Stimulated activated CD4-positive, alpha-beta T cell treated with anti-CD3 and anti-CD28 coated beads, Interleukin-4, amount 100 ng/mL, for 4 hours (primary cell): ENCODE results near the gene KISS1.
"Not testable (repeated sequence)": the region's sequence is repeated elsewhere in the genome, so short reads cannot be mapped to it uniquely, and the experiment has no call there.

Experiments
- DNase-seq, 2 experiments: peaks; one replicate each; pipeline ENCODE4 v3.0.0-alpha.2; 2020

KISS1 gene, protein sequence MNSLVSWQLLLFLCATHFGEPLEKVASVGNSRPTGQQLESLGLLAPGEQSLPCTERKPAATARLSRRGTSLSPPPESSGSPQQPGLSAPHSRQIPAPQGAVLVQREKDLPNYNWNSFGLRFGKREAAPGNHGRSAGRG

DNA sequence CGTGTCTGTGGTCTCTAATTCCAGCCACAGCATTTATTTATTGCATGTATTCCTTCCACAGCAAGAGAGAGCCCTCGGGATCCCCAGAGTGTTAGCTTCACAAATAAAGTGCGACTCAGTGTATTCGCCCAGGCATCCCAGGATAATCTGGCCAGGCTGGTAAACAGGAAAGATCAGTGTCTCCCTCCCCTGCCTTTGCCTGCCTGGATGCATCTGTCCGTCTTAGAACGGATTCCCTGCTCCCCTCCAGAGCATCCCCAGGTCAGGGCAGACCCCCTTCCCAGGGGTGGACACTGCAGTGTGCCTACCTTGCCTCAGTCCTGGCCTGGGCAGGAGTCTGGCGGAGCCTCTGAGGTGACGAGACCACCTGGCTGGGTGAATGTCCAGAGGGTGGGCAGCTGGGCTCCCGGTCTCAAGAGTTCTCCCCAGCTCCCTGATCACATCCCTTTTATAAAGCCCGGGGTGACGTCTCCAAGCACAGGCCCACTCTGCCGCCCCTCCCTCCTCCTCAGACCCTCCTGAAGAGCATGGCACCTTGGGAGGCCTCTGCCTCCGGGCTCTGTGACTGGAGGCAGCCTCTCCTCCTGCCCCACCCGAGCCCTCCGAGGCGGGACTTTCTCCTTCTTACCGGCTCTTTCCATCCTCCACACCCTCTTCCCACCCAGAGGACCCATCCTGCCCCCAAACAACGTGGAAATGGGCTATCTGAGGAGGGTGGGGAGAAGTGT, at the start of gene KISS1:
Gene KISS1, minus strand, starts transcription at position 424 of the 728 bp plus-strand sequence. CDS start 3,615 bp downstream, outside the sequence.
- DNase-seq = no peak

DNA sequence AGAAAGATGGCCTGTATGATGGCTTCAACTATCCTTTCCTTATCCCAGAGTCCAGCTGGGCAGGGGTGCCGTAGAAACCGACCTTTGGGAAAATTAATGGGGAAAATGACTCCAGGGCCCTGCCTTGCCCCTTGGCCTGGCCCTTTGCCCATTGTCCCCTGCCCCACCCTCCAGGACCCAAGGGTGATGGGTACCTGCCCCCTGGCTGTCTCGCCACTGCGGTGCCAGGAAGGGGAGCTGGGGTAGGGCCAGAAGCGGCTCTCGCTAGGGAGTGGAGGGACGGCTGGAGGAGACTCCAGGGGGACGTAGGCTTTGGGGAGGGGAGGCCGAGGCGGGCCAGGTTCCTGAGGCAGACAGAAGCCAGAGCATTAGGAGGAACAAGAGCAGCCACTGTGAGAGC, 46.6 kb upstream of the KISS1 start:
- no peak for DNase-seq

- no peak for DNase-seq
Measured at GRCh38 chr1:204241914-204242313, 45.6 kb upstream of the KISS1 start.

- DNase-seq = no peak
Measured at GRCh38 chr1:204241050-204241449, 44.8 kb upstream of the KISS1 start.

- DNase-seq = no peak
Measured at GRCh38 chr1:204240233-204240632, 43.9 kb upstream of the KISS1 start.

GRCh38 chr1:204239401-204239800, 43.1 kb upstream of the KISS1 start:
- DNase-seq = not testable (repeated sequence)

- not testable (repeated sequence) for DNase-seq
Measured at GRCh38 chr1:204238520-204238919, 42.2 kb upstream of the KISS1 start.

GRCh38 chr1:204237515-204237914, 41.2 kb upstream of the KISS1 start:
- not testable (repeated sequence) for DNase-seq

- DNase-seq = no peak
Measured at GRCh38 chr1:204232526-204232925, 36.2 kb upstream of the KISS1 start.

DNA sequence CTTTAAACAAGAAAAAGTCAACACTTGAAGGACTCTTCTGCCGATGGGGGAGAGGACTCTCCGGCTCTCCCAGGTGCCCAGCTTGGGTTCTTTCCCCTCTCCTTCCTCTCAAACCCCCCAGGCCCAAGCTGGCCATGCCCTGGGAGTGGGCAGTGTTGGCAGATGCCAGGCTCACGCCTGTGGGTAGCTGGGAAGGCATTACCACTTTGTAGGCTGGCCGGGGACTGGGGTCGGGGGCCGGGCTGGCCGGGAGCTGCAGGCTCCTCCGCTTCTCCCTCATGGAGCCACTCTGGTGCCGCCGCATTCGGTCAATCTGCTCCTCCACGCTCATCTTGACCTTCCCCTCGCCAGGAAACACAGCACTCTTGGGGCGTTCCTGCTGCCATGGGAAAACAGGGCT, 33.9 kb upstream of the KISS1 start:
- no peak for DNase-seq

GRCh38 chr1:204228896-204229295, 32.6 kb upstream of the KISS1 start:
- DNase-seq = no peak

DNA sequence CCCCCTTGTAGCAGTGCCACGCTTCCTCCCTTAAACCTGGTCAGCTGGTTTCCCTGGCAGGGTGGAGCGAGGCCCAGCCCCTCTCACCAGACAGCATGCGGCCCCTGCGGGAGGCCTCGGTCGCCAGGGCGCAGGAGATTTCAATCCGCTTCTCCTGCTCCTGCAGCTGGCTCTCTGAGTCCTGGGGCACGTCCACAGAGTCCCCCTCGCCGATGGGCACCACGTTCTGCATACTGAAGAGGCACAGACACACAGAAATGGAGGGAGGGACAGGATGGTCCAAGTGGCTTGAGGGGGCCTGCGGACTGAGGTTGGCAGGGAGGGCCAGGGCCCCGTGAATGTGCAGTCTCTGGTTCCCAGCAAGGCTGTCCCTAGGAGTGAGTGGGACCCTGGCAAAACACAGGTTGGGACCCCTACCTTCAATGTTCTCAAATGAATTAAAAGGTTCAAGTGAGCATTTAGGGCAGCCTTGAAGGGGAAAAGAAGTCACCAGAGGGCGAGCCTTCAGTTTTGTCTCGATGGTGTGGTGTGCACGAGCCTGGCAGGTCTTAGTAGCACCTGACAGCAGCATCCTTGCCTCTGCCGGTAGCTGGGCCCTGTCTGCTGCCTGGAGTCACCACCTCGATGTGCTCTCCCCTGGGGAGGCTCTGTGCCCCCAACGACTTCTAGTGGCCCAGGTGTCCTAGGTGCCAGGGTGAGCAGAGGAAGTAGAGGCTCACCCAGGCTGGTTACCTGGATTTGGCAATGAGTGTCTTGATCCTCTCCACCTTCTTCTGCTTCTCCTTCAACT, 31.9 kb upstream of the KISS1 start:
- DNase-seq = no peak

- DNase-seq = no peak
Measured at GRCh38 chr1:204227351-204227750, 31.1 kb upstream of the KISS1 start.

DNA sequence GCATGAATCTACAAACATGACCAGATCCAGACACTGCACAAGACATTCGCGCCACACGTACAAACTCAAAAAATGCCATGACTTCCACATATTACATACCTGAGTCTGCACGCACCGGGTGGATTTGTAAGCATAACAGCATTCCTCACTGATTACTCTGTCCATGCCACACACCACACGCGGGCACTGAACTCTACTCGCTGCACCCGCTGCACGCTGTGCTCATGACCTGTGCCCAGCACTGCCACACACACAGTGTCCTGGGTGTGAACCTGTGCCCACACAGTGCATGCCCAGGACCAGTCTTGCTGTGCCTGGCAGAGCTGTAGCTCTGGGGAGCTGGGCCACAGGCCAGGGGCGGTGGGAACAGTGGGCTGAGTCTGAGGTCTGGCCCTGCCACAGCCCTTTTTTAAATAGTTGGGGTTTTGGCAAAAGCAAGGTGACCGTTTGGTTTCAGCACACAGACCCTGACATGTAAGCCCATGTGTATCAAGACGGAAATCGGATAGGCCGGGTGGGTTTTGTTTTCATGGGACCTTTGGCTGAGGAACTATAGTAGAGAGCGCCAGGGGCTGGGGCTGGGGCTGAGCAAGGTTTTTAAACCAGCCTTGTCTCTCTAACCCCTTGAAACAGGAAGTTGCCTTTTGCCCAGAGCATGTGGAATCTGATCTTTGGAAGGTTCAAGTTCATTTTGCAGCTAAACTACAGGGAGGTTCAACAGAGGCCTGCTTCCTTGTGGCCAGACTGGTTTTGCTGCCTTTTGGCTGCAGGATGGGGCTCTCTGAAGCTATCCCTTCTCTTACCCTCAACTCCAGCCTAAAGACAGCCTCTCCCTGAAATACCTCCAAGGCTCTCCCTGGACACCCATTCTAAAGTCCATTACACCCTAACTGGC, 29.8 kb upstream of the KISS1 start:
- DNase-seq = no peak

DNA sequence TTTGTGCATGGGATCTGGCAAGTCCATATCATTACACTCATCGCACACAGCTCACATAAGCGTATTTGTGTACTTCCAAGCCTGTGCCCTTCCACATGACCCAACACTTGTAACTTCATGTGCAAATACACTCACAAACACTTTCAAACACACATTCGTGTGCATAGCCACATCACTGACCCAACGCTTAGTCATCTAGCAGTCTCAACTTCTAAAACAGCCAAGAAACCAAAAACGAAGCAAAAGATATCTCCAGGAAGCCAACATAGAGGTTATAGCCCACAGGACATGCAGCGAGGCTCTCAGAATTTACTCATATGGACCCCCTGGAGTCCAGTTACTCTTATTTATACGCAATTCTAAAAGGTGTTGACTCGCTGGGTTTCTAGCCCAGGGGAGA, 28.4 kb upstream of the KISS1 start:
- no peak for DNase-seq

DNA sequence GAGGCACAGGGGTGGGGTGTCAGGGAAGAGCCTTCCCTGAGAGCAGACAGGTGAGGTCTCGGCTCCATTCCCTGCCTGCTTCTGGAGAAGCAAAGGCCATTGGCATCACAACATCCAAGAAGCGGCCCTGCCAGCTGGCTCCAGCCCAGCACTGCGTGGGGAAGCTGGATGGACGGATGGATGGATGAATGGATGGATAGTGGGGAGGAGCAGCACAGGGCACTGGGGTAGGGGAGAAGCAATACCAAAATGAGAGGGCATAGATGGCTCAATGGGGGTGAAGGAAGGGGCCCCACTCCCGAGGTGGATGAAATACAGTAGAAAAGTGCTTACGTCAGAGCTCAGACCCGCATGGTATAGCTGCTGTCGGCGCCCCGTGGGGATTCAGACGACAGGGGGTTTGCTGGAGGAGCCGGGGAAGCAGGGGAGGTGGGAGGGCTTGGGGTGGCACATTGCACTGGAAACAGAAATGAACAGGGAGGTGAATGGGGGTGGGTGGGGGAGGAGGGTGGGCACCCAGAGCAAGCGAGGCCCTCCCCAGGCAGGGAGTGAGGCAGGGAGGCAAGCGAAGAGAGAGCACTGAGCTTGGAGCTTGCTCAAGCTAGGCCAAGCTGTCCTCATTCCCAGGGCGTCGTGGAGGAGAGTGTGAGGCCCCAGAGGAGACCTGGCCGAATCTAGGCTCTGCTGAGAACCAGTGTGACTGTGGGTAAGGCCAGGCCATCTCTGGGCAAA, 27.0 kb upstream of the KISS1 start:
- DNase-seq = no peak

DNA sequence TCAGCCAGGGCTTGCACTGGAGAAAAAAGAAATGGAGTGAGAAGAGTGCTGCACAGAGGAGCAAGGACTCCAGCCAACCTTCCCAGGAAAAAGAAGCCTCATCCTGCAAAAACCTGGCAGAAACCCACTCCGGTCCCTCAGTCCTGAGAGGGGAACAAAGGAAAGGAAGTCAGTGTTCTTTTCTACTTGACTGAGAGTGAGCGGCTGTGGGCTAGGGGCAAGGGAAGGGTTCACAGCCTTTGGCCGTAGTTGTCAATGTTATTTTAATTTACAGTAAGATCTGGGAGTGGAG, 26.4 kb upstream of the KISS1 start:
- DNase-seq = no peak

DNA sequence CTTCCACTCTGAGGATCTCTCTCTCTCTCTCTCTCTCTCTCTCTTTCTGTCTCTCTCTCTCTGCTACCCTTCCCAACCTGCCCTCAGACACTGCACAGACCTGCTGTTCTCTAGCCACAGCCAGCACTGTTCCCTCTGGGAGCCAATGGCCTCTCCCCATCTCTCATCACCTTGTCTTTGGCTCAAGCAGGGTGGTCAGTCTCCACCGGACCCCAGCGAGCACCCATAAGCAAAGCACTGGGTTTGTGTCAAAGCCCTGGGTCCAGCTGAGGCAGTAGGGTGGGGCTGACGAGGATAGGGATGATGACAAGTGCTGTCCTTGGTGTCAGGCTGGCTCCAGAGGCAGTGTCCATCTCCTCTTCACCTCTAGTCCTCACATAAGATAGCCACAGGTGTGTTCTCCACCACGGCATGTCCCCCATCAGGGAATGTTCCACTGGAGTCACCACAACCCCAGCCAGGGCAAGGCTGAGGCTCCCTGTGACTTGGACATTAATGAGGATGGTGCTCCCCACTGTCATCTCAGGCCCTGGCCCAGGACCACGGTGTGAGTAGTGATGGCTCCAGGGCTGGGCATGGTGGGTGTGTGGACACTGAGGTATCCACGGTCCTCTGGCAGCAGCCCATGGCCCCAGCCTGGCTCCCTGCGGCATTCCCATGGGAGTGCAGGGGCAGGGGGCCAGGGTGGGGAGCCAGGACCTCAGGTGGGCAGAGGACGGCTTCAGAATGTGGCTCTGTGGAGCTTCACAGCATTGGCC, 25.9 kb upstream of the KISS1 start:
- no peak for DNase-seq

DNA sequence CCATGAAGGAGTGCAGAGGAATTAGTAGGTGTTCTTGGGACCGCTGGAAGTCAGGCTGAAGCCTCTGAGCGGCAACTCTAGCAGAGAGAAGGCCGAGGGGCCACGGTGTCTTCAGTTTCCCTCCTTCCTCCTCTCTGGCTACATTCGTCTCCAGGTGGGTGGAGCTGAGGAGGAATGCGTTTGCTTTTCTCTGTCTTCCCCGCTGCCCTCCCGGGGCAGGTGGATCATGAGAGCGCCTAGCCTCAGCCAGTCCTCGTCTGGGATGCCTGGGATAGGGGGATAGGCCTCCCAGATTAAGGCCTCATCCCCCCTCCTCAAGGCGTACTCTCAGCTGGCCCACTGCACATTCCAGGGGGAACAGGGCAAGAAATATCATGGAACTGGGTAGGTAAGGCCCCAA, 25.0 kb upstream of the KISS1 start:
- no peak for DNase-seq

DNA sequence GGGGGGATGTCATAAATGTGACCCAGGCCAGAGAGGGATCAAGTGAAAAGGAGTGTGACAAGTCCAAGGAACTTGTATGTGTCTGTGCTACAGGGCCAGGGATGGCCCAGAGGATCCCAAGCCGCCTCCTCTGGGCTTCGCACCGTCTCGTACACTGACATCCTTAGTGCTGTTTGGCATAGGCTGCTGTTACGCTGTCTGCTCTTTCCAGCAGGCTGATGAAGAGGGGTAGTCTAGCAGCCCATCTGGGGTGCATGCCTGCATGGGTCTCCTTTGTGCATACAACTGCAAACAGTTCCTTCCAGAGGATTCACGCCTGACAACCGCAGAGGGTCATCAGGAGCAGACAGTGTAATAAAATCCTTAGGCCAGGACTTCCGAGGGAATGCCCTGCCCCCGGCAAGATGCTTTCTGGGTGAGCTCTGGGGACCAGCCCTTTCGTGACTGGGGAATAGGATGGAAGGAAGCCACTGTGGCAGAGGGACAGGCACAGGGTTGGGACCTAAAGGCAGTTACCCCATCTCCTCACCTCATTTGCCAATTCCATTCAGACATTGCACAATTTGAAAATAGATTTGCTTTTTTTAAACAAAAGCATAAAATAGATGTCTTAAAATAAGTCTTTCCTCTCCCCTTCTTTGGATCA, 23.8 kb upstream of the KISS1 start:
- DNase-seq = no peak

DNA sequence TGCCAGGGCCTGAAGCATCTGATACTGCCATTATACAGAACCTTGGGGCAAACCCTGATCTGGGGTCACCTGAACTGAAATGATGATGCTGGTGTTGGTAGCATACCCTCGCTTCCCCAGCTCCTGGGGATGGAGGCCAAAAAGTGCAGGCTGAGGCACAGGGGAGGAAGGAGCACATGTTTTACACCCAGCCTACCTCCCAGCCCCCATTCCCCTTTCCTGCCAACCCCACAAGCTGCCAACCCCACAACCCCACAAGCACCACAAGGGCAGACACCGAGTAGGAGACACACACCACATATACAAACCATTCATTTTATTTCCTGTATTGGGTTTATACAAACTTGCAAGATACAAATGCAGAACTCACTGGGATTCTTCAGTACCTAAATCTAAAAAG, 22.3 kb upstream of the KISS1 start:
- no peak for DNase-seq
